WTC11 (cell line): Measurements from ENCODE around the gene PIGZ. TPM values are rescaled to one million over a fixed set of nuclear protein-coding genes. Genes with fewer than 3 reads are reported as not detected.

ENCODE experiments used
- ATAC-seq: fragments of 200-7000 bp; cut with Tn5 transposase; 2 replicates; pipeline ENCODE4 v1.10.0; 2021; ENCODE audit warnings: mild to moderate bottlenecking, moderate library complexity
- CTCF ChIA-PET: fragments of 300-600 bp; sonication (Branson Sonifier 250); formaldehyde crosslinking; loops from one replicate; lab custom pipeline; 2021; ENCODE audit warnings: antibody characterized with exemption; lab: Charles Lee
- POLR2A ChIA-PET: fragments of 350-600 bp; sonication (Branson Sonifier 250); formaldehyde crosslinking; loops from one replicate; lab custom pipeline; 2021; ENCODE audit warnings: antibody characterized with exemption; lab: Charles Lee
- DNase-seq: peaks from one replicate; pipeline ENCODE4 v3.0.0; 2021; ENCODE audit warnings: low spot score
- H3K27ac Mint-ChIP-seq: 2 replicates; pipeline ENCODE4 v1.8.0; 2021; ENCODE audit warnings: mixed read lengths
- H3K27me3 Mint-ChIP-seq: 2 replicates; pipeline ENCODE4 v1.8.0; 2021; ENCODE audit warnings: low read depth, mild to moderate bottlenecking, moderate library complexity, mixed read lengths
- H3K36me3 Mint-ChIP-seq: 2 replicates; pipeline ENCODE4 v1.8.0; 2021; ENCODE audit warnings: mixed read lengths
- H3K4me1 Mint-ChIP-seq: 2 replicates; pipeline ENCODE4 v1.8.0; 2022; ENCODE audit warnings: mixed read lengths
- H3K4me3 Mint-ChIP-seq: 2 replicates; pipeline ENCODE4 v1.8.0; 2021; ENCODE audit warnings: mild to moderate bottlenecking, moderate library complexity, mixed read lengths
- H3K9me3 Mint-ChIP-seq: 2 replicates; pipeline ENCODE4 v1.8.0; 2021; ENCODE audit warnings: mixed read lengths
- ATF1 ChIP-seq: sonication (generic); formaldehyde crosslinking; IDR thresholded peaks from 2 replicates; pipeline ENCODE4 v1.8.1; 2023; ENCODE audit warnings: mild to moderate bottlenecking, moderate library complexity, missing genetic modification reagents
- CREM ChIP-seq: sonication (generic); formaldehyde crosslinking; IDR thresholded peaks from 2 replicates; pipeline ENCODE4 v1.8.1; 2022; ENCODE audit warnings: mild to moderate bottlenecking, missing genetic modification reagents, moderate library complexity
- ELF4 ChIP-seq: sonication (generic); formaldehyde crosslinking; IDR thresholded peaks from 2 replicates; pipeline ENCODE4 v1.8.1; 2022; ENCODE audit warnings: low read depth, mild to moderate bottlenecking, moderate library complexity, missing genetic modification reagents
- EMX1 ChIP-seq: fragments of 250-450 bp; sonication (Bioruptor Pico); IDR thresholded peaks from 2 replicates; pipeline ENCODE4 v1.8.0; 2021; ENCODE audit warnings: mild to moderate bottlenecking
- ETV6 ChIP-seq: sonication (generic); formaldehyde crosslinking; IDR thresholded peaks from 2 replicates; pipeline ENCODE4 v1.8.1; 2022; ENCODE audit warnings: mild to moderate bottlenecking, missing genetic modification reagents
- FOXK1 ChIP-seq: sonication (generic); formaldehyde crosslinking; IDR thresholded peaks from 2 replicates; pipeline ENCODE4 v1.8.0; 2022; ENCODE audit warnings: mild to moderate bottlenecking, moderate library complexity, missing genetic modification reagents
- GTF2I ChIP-seq: fragments of 250-450 bp; sonication (Bioruptor Pico); conservative IDR thresholded peaks from 2 replicates; pipeline ENCODE4 v1.4.0; 2021; ENCODE audit warnings: mild to moderate bottlenecking
- IRF2 ChIP-seq: sonication (generic); formaldehyde crosslinking; IDR thresholded peaks from 2 replicates; pipeline ENCODE4 v1.8.0; 2022; ENCODE audit warnings: low read depth, missing genetic modification reagents, borderline replicate concordance
- JUN ChIP-seq: sonication (generic); formaldehyde crosslinking; IDR thresholded peaks from 2 replicates; pipeline ENCODE4 v1.8.0; 2023; ENCODE audit warnings: mild to moderate bottlenecking, missing genetic modification reagents
- NR1H2 ChIP-seq: sonication (generic); formaldehyde crosslinking; IDR thresholded peaks from 2 replicates; pipeline ENCODE4 v1.9.0; 2021; ENCODE audit warnings: mild to moderate bottlenecking, moderate library complexity, missing genetic modification reagents
- NR3C1 ChIP-seq: sonication (generic); formaldehyde crosslinking; conservative IDR thresholded peaks from 2 replicates; pipeline ENCODE4 v1.8.1; 2023; ENCODE audit warnings: low read depth, mild to moderate bottlenecking, missing genetic modification reagents
- PRRX2 ChIP-seq: fragments of 250-450 bp; sonication (Bioruptor Pico); IDR thresholded peaks from 2 replicates; pipeline ENCODE4 v1.8.0; 2021; ENCODE audit warnings: mild to moderate bottlenecking
- TP53 ChIP-seq: sonication (generic); formaldehyde crosslinking; IDR thresholded peaks from 2 replicates; pipeline ENCODE4 v1.8.1; 2023; ENCODE audit warnings: mild to moderate bottlenecking, missing genetic modification reagents
- USF2 ChIP-seq: sonication (generic); formaldehyde crosslinking; IDR thresholded peaks from 2 replicates; pipeline ENCODE4 v1.8.1; 2023; ENCODE audit warnings: mild to moderate bottlenecking, missing genetic modification reagents, moderate library complexity
- ZBTB21 ChIP-seq: sonication (generic); formaldehyde crosslinking; IDR thresholded peaks from 2 replicates; pipeline ENCODE4 v1.8.1; 2023; ENCODE audit warnings: mild to moderate bottlenecking, missing genetic modification reagents, borderline replicate concordance
- ZMAT4 ChIP-seq: fragments of 250-450 bp; sonication (Bioruptor Pico); IDR thresholded peaks from 2 replicates; pipeline ENCODE4 v1.9.0; 2021; ENCODE audit warnings: mild to moderate bottlenecking
- ZNF263 ChIP-seq: sonication (generic); formaldehyde crosslinking; IDR thresholded peaks from 2 replicates; pipeline ENCODE4 v1.8.1; 2022; ENCODE audit warnings: low read depth, mild to moderate bottlenecking, moderate library complexity, missing genetic modification reagents
- total RNA-seq: library from RNA; stranded (reverse); gene quantifications from 3 replicates; pipeline ENCODE4 v1.2.3, GENCODE V29; 2021
- TF ChIP-seq, protein P1 (sequence below): sonication (generic); formaldehyde crosslinking; IDR thresholded peaks from 2 replicates; pipeline ENCODE4 v1.8.0; 2023; ENCODE audit warnings: mild to moderate bottlenecking, missing genetic modification reagents
- TF ChIP-seq, protein P2 (sequence below): sonication (generic); formaldehyde crosslinking; IDR thresholded peaks from 2 replicates; pipeline ENCODE4 v1.8.1; 2022; ENCODE audit warnings: low read depth, mild to moderate bottlenecking, moderate library complexity, missing genetic modification reagents, borderline replicate concordance

The PIGZ gene
- total RNA-seq, 1 experiment from 2014 or later: 0.37 TPM

- no peak for ATAC-seq
- POLR2A ChIA-PET: no interaction called here
Observed at GRCh38 chr3:196992461-196993065, 23.9 kb upstream of the PIGZ start.

GRCh38 chr3:196991581-196992460, 23.2 kb upstream of the PIGZ start:
- ChIA-PET CTCF (interaction anchor here (0.6 to 2.4 kb wide), 4 partner anchors 12 to 196 kb away, joined by 4 to 6 read pairs (median 4); partner anchors contain the start of gene MELTF), POLR2A (no interaction called here)
- H3K27ac Mint-ChIP-seq: no peak overlapping the region
- TF ChIP-seq GTF2I (CRISPR knock-in tag) (no peak), ETV6 (no peak), ZBTB21 (no peak), USF2 (CRISPR knock-in tag) (no peak), JUN (CRISPR knock-in tag) (no peak), FOXK1 (no peak), TP53 (CRISPR knock-in tag) (no peak)
- TF ChIP-seq, protein P1, sequence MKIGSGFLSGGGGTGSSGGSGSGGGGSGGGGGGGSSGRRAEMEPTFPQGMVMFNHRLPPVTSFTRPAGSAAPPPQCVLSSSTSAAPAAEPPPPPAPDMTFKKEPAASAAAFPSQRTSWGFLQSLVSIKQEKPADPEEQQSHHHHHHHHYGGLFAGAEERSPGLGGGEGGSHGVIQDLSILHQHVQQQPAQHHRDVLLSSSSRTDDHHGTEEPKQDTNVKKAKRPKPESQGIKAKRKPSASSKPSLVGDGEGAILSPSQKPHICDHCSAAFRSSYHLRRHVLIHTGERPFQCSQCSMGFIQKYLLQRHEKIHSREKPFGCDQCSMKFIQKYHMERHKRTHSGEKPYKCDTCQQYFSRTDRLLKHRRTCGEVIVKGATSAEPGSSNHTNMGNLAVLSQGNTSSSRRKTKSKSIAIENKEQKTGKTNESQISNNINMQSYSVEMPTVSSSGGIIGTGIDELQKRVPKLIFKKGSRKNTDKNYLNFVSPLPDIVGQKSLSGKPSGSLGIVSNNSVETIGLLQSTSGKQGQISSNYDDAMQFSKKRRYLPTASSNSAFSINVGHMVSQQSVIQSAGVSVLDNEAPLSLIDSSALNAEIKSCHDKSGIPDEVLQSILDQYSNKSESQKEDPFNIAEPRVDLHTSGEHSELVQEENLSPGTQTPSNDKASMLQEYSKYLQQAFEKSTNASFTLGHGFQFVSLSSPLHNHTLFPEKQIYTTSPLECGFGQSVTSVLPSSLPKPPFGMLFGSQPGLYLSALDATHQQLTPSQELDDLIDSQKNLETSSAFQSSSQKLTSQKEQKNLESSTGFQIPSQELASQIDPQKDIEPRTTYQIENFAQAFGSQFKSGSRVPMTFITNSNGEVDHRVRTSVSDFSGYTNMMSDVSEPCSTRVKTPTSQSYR (CRISPR knock-in tag): no peak
- 0 out of 2 replicates have a peak, but pooled peaks cover 2% of the 10 kb centered on the region for H3K4me1 Mint-ChIP-seq
- H3K4me3 Mint-ChIP-seq: no peak overlapping the region
- DNase-seq (no peak), ATAC-seq (no peak)
- 0 out of 2 replicates have a peak, but pooled peaks cover 2% of the 10 kb centered on the region for H3K9me3 Mint-ChIP-seq
- H3K27me3 Mint-ChIP-seq: no peaks in the 10 kb centered on the region; the same call in 1 of the 2 replicates
- no peaks in the 10 kb centered on the region for H3K36me3 Mint-ChIP-seq

More at GRCh38 chr3:196992461-196993065, 23.9 kb upstream of the PIGZ start:
- CTCF ChIA-PET: interaction anchor here (0.6 to 1.5 kb wide), 3 partner anchors 37 to 195 kb away, joined by 4 to 6 read pairs (median 4); partner anchors contain the start of gene MELTF
- Mint-ChIP-seq H3K36me3 (no peaks in the 10 kb centered on the region), H3K4me1 (0 out of 2 replicates have a peak, but pooled peaks cover 2% of the 10 kb centered on the region), H3K27me3 (no peaks in the 10 kb centered on the region; the same call in 1 of the 2 replicates)
- no peak for DNase-seq
- TF ChIP-seq ZNF263 (CRISPR knock-in tag) (no peak), ATF1 (CRISPR knock-in tag) (no peak), CREM (no peak), NR1H2 (no peak), GTF2I (CRISPR knock-in tag) (no peak), IRF2 (CRISPR knock-in tag) (no peak), ELF4 (CRISPR knock-in tag) (no peak), PRRX2 (no peak), NR3C1 (CRISPR knock-in tag) (no peak), ZMAT4 (no peak), EMX1 (no peak)
- TF ChIP-seq, protein P2, sequence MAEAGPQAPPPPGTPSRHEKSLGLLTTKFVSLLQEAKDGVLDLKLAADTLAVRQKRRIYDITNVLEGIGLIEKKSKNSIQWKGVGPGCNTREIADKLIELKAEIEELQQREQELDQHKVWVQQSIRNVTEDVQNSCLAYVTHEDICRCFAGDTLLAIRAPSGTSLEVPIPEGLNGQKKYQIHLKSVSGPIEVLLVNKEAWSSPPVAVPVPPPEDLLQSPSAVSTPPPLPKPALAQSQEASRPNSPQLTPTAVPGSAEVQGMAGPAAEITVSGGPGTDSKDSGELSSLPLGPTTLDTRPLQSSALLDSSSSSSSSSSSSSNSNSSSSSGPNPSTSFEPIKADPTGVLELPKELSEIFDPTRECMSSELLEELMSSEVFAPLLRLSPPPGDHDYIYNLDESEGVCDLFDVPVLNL (CRISPR knock-in tag): no peak
- TF ChIP-seq, all 79 proteins: peak for 0
- Mint-ChIP-seq H3K4me3 (no peak overlapping the region), H3K27ac (no peak overlapping the region), H3K9me3 (no peaks in the 10 kb centered on the region)
